A673 (cell line): ENCODE results near the gene AKAP1.

Source experiments
- EZH2 ChIP-seq: fragments of 200-600 bp; sonication (generic); IDR thresholded peaks from 2 replicates; pipeline ENCODE4 v1.6.1; 2017; ENCODE audit warnings: borderline replicate concordance, low read depth, mild to moderate bottlenecking, mixed read lengths, antibody characterized with exemption, low read length; ENCODE audit not compliant: poor library complexity, severe bottlenecking
- TF ChIP-seq, protein P1 (sequence below): fragments of 300-800, 200-600 bp; sonication (generic); conservative IDR thresholded peaks from 2 replicates; pipeline ENCODE4 v1.5.1; 2017; ENCODE audit warnings: low read depth, mild to moderate bottlenecking, antibody characterized with exemption, low read length, moderate library complexity, mixed read lengths

DNA sequence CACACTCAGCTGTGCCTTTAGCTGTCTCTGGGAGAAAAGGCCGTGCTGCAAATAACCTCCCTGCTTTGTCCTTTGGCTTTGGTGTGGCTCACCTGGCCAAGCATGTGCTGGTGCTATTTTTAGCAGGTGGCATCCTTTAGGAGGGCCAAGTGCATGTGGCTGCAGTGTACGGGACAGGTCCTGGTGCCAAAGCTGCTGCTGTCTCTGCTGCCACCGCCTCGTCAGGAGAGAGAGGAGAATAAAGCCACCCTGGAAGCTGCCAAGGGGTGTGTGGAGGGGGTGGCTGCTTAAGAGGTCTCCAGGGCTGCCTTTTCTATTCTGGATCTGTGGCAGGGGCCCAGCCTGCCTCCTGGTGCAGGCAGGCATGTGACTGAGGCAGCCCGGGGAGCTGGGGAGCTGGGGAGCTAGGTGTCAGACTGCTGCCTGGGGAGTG lies 6.2 kb downstream of the AKAP1 start:
- TF ChIP-seq, protein P1, sequence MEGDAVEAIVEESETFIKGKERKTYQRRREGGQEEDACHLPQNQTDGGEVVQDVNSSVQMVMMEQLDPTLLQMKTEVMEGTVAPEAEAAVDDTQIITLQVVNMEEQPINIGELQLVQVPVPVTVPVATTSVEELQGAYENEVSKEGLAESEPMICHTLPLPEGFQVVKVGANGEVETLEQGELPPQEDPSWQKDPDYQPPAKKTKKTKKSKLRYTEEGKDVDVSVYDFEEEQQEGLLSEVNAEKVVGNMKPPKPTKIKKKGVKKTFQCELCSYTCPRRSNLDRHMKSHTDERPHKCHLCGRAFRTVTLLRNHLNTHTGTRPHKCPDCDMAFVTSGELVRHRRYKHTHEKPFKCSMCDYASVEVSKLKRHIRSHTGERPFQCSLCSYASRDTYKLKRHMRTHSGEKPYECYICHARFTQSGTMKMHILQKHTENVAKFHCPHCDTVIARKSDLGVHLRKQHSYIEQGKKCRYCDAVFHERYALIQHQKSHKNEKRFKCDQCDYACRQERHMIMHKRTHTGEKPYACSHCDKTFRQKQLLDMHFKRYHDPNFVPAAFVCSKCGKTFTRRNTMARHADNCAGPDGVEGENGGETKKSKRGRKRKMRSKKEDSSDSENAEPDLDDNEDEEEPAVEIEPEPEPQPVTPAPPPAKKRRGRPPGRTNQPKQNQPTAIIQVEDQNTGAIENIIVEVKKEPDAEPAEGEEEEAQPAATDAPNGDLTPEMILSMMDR: no peak
- TF ChIP-seq EZH2: no peak
